B cell (primary cell): ENCODE measurements around the gene GPN1. TPM values are rescaled to one million over a fixed set of nuclear protein-coding genes. Genes with fewer than 3 reads are reported as not detected.

ENCODE experiments used
- ATAC-seq: fragments of 200-7000 bp; cut with Tn5 transposase; one replicate; pipeline ENCODE4 v1.10.0; 2021; ENCODE audit warnings: low read depth, mild to moderate bottlenecking, moderate number of reproducible peaks, moderate library complexity
- CTCF ChIA-PET: fragments of 350-600 bp; sonication (Branson Sonifier 250); formaldehyde crosslinking; loops from one replicate; lab custom pipeline; 2021; ENCODE audit warnings: antibody characterized with exemption, inconsistent platforms; lab: Charles Lee
- POLR2A ChIA-PET: fragments of 350-600 bp; sonication (Branson Sonifier 250); formaldehyde crosslinking; loops from one replicate; lab custom pipeline; 2021; ENCODE audit warnings: antibody characterized with exemption; lab: Charles Lee
- DNase-seq: peaks from one replicate; pipeline ENCODE4 v3.0.0; 2013
- H2AFZ ChIP-seq: 2 replicates; pipeline ENCODE4 v1.6.1; 2012; ENCODE audit warnings: mild to moderate bottlenecking, low read depth, low read length; ENCODE audit not compliant: insufficient read depth, poor library complexity, severe bottlenecking
- H3K27ac ChIP-seq, 2 donors: 1 replicate in 1 of 2; 2 replicates in 1 of 2; pipeline ENCODE4 v1.5.1; 2012 to 2013; ENCODE audit warnings: low read length in 2 of 2, mild to moderate bottlenecking in 2 of 2, moderate library complexity in 1 of 2
- H3K27me3 ChIP-seq, 4 experiments: fragments of 200-600 bp in 1 of 4; sonication (generic) in 1 of 4; replicated peaks in 1 of 4; 1 replicate in 2 of 4; 2 replicates in 2 of 4; pipeline versions ENCODE4 v1.6.1 to v1.7.0; 2013 to 2016; ENCODE audit warnings: low read length in 3 of 4, mild to moderate bottlenecking in 2 of 4, mixed read lengths in 1 of 4, moderate library complexity in 1 of 4; ENCODE audit not compliant: insufficient read depth in 4 of 4, control insufficient read depth in 3 of 4; ENCODE audit errors: control extremely low read depth in 1 of 4
- H3K36me3 ChIP-seq, 2 experiments: replicated peaks in 1 of 2; 1 replicate in 1 of 2; 2 replicates in 1 of 2; pipeline versions ENCODE4 v1.6.1 to v1.7.1; 2013; ENCODE audit warnings: low read length in 1 of 2; ENCODE audit not compliant: insufficient read depth in 2 of 2, control insufficient read depth in 1 of 2; ENCODE audit errors: control extremely low read depth in 1 of 2, extremely low read depth in 1 of 2
- H3K4me1 ChIP-seq, 2 donors: fragments of 200-600 bp in 1 of 2; sonication (generic) in 1 of 2; 1 replicate in 1 of 2; 2 replicates in 1 of 2; pipeline versions ENCODE4 v1.5.1 to v1.6.1; 2013 to 2017; ENCODE audit warnings: low read length in 2 of 2; ENCODE audit not compliant: control insufficient read depth in 2 of 2, insufficient read depth in 2 of 2
- H3K4me2 ChIP-seq: replicated peaks from 2 replicates; pipeline ENCODE3; 2012; ENCODE audit warnings: mild to moderate bottlenecking, low read depth, low read length; ENCODE audit not compliant: poor library complexity, severe bottlenecking
- H3K4me3 ChIP-seq, 5 experiments: fragments of 200-600 bp in 1 of 5; sonication (generic) in 1 of 5; 1 replicate in 3 of 5; 2 replicates in 2 of 5; pipeline versions ENCODE4 v1.5.1 to v1.7.0; 2011 to 2016; ENCODE audit warnings: low read length in 4 of 5, mild to moderate bottlenecking in 4 of 5, low read depth in 2 of 5, control low read depth in 1 of 5, moderate library complexity in 1 of 5; ENCODE audit not compliant: insufficient read depth in 1 of 5; ENCODE audit errors: control extremely low read depth in 1 of 5, extremely low read depth in 1 of 5
- H3K79me2 ChIP-seq: fragments of 200-600 bp; sonication (generic); one replicate; pipeline ENCODE4 v1.6.0; 2016; ENCODE audit warnings: low read length; ENCODE audit not compliant: control insufficient read depth, insufficient read depth
- H3K9ac ChIP-seq: fragments of 200-600 bp; sonication (generic); 2 replicates; pipeline ENCODE4 v1.6.1; 2017; ENCODE audit warnings: mild to moderate bottlenecking, low read length, moderate library complexity
- H3K9me3 ChIP-seq, 3 donors: one replicate each; pipeline versions ENCODE4 v1.6.1 to v1.7.1; 2013; ENCODE audit warnings: low read length in 2 of 3; ENCODE audit not compliant: control insufficient read depth in 2 of 3, insufficient read depth in 1 of 3; ENCODE audit errors: control extremely low read depth in 1 of 3
- H4K20me1 ChIP-seq: 2 replicates; pipeline ENCODE4 v1.6.0; 2012; ENCODE audit warnings: mild to moderate bottlenecking, low read length; ENCODE audit not compliant: insufficient read depth, control insufficient read depth, poor library complexity, severe bottlenecking
- H3K27ac Mint-ChIP-seq: one replicate; pipeline ENCODE4 v1.8.0; 2021; ENCODE audit warnings: mixed read lengths
- H3K27me3 Mint-ChIP-seq: one replicate; pipeline ENCODE4 v1.8.0; 2021; ENCODE audit warnings: mixed read lengths
- H3K4me1 Mint-ChIP-seq: one replicate; pipeline ENCODE4 v1.8.0; 2021; ENCODE audit warnings: mixed read lengths
- H3K4me3 Mint-ChIP-seq: one replicate; pipeline ENCODE4 v1.8.0; 2021; ENCODE audit warnings: mixed read lengths
- H3K9me3 Mint-ChIP-seq: one replicate; pipeline ENCODE4 v1.8.0; 2022; ENCODE audit warnings: mixed read lengths; ENCODE audit not compliant: insufficient read depth
- CTCF ChIP-seq: fragments of 200-600 bp; IDR thresholded peaks from one replicate; pipeline ENCODE4 v1.8.0; 2022; ENCODE audit warnings: antibody characterized with exemption, mild to moderate bottlenecking
- EZH2 ChIP-seq: IDR thresholded peaks from 2 replicates; pipeline ENCODE4 v1.6.1; 2012; ENCODE audit warnings: borderline replicate concordance, low read depth, mild to moderate bottlenecking, moderate library complexity, low read length; ENCODE audit not compliant: insufficient read depth, poor library complexity, severe bottlenecking
- WGBS: methylation state at CpG from one replicate; pipeline ENCODE4 v1.1.5; 2013; ENCODE audit warnings: missing lambda C conversion rate; ENCODE audit not compliant: insufficient coverage; 5-methylcytosine and 5-hydroxymethylcytosine counted together
- intact Hi-C: fragments of 100-400 bp; cut with micrococcal nuclease; formaldehyde crosslinking; loops from one replicate; pipeline ENCODE4 v1.10.0; 2022
- polyA plus RNA-seq: library from polyadenylated mRNA; depleted of rRNA; stranded (reverse); fragments of >200 nt; gene quantifications from 2 replicates; pipeline ENCODE4 v1.2.3, GENCODE V29; 2012
- total RNA-seq, 2 donors: library from RNA; stranded (reverse); fragments of 120-200 nt in 1 of 2; gene quantifications; 1 replicate in 1 of 2; 2 replicates in 1 of 2; pipeline versions ENCODE4 v1.2.3 to v1.2.4, GENCODE V29; 2013 to 2022

The GPN1 gene
- total and polyA plus RNA-seq, 2 donors (not counting 1 experiment from before 2014, with no cell fraction given): 17.5 to 26.0 TPM

DNA sequence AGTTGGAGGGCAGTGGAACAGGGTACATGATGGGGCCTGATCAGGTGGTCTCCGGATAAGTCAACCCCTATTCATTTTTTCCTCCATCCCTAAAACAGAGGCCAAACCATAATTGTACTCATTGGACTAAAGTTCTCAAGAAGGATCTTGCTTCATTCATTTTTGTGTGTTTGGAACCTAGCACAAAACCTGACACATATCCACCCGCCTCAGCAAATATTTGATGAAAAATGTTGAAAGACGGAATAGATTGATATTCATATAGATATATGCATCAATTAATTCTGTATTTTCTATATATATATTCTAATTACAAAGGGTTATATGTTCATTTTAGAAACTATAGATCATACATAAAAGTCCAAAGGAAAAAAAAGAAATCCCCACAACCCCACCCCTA is 56.7 kb downstream of the GPN1 start:
- Histone ChIP-seq H2AFZ (no peak overlapping the region), H3K4me3 (no peak overlapping the region), H3K4me2 (no peak overlapping the region), H3K9ac (no peak overlapping the region), H3K36me3 (peaks cover 2 to 61% of the 10 kb centered on the region in 2 experiments), H3K4me1 (no peaks in the 10 kb centered on the region), H3K79me2 (no peaks in the 10 kb centered on the region), H3K27me3 (no peaks in the 10 kb centered on the region), H3K27ac (no peak overlapping the region), H4K20me1 (no peaks in the 10 kb centered on the region), H3K9me3 (no peaks in the 10 kb centered on the region)
- H3K4me3 Mint-ChIP-seq: no peak overlapping the region
- POLR2A ChIA-PET: no interaction called here
- H3K27ac Mint-ChIP-seq: no peak overlapping the region
- no peaks in the 10 kb centered on the region for H3K27me3 Mint-ChIP-seq
- DNase-seq (no peak), ATAC-seq (no peak)
- intact Hi-C loops: loop anchor here (10.0 kb wide), 1 partner anchor 241 kb away; the partner anchor contains the start of gene KRTCAP3
- no CpG with 5 or more reads among the region's 3 CpGs for WGBS
- CTCF ChIA-PET: no interaction called here
- peaks cover 5% of the 10 kb centered on the region for H3K4me1 Mint-ChIP-seq
- TF ChIP-seq CTCF (no peak), EZH2 (no peak)
- no peaks in the 10 kb centered on the region for H3K9me3 Mint-ChIP-seq

DNA sequence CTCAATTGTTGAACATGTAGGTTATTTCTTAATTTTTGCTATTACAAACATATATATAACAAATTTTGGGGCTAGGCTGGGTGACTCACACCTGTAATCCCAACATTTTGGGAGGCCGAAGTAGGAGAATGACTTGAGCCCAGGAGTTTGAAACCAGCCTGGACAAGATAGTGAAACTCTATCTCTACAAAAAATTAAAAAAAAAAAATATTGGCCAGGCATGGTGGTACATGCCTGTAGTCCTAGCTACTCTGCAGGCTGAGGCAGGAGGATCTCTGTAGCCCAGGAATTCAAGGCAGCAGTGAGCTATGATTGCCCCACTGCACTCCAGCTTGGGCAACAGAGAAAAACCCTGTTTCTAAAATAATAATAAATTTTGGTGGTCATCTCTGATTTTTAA is 58.4 kb downstream of the GPN1 start:
- H3K27ac ChIP-seq: no peak overlapping the region
- H4K20me1 ChIP-seq: no peaks in the 10 kb centered on the region
- TF ChIP-seq EZH2 (no peak), CTCF (no peak)
- H3K9me3 Mint-ChIP-seq: no peaks in the 10 kb centered on the region
- H3K4me1 ChIP-seq: no peaks in the 10 kb centered on the region
- H3K4me1 Mint-ChIP-seq: peaks cover 5% of the 10 kb centered on the region
- no peaks in the 10 kb centered on the region for H3K9me3 ChIP-seq
- DNase-seq (no peak), ATAC-seq (no peak)
- H3K4me3 ChIP-seq: no peak overlapping the region
- H3K36me3 ChIP-seq: peaks cover 2 to 47% of the 10 kb centered on the region in 2 experiments
- H3K27me3 ChIP-seq: no peaks in the 10 kb centered on the region
- POLR2A ChIA-PET: no interaction called here
- no peaks in the 10 kb centered on the region for H3K27me3 Mint-ChIP-seq
- H3K4me2 ChIP-seq: no peak overlapping the region
- no peak overlapping the region for H3K9ac ChIP-seq
- H3K4me3 Mint-ChIP-seq: no peak overlapping the region
- intact Hi-C loops: loop anchor here (10.0 kb wide), 1 partner anchor 242 kb away; the partner anchor contains the start of gene KRTCAP3
- WGBS: no CpG with 5 or more reads among the region's 1 CpG
- no peaks in the 10 kb centered on the region for H3K79me2 ChIP-seq
- no peak overlapping the region for H2AFZ ChIP-seq
- H3K27ac Mint-ChIP-seq: no peak overlapping the region
- CTCF ChIA-PET: interaction anchor here (0.7 kb wide), 1 partner anchor 16 kb away, joined by 3 read pairs; no protein-coding TSS in a partner anchor
